Measurements from ENCODE around the gene NCKAP5. TPM values are rescaled to one million over a fixed set of nuclear protein-coding genes. Genes with fewer than 3 reads are reported as not detected.

NCKAP5 gene
- total and polyA plus RNA-seq, 2 of the 8 experiments (the other 6 are each of a cell fraction or from before 2014, with no cell fraction given) = 0.27 to 0.86 TPM

DNA sequence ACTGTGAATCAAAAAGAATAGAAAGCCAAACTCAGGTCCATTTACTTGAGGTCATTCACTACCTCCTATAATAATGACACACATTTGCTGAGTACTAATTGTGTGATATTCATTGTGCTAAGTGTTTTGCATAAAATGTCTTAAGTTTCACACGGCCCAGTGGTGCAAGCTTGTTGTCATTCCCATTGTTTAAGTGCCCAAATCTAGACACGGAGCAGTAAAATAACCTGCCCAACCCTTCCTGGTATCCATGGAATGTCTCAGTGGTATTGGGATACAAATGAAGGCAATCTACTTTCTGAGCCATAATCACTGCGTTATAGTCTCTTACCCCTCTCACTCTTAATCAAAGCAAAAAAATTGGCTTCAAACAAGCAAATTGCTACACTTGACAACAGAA is 233.3 kb downstream of the NCKAP5 start (continued):
- TF ChIP-seq, protein P1, sequence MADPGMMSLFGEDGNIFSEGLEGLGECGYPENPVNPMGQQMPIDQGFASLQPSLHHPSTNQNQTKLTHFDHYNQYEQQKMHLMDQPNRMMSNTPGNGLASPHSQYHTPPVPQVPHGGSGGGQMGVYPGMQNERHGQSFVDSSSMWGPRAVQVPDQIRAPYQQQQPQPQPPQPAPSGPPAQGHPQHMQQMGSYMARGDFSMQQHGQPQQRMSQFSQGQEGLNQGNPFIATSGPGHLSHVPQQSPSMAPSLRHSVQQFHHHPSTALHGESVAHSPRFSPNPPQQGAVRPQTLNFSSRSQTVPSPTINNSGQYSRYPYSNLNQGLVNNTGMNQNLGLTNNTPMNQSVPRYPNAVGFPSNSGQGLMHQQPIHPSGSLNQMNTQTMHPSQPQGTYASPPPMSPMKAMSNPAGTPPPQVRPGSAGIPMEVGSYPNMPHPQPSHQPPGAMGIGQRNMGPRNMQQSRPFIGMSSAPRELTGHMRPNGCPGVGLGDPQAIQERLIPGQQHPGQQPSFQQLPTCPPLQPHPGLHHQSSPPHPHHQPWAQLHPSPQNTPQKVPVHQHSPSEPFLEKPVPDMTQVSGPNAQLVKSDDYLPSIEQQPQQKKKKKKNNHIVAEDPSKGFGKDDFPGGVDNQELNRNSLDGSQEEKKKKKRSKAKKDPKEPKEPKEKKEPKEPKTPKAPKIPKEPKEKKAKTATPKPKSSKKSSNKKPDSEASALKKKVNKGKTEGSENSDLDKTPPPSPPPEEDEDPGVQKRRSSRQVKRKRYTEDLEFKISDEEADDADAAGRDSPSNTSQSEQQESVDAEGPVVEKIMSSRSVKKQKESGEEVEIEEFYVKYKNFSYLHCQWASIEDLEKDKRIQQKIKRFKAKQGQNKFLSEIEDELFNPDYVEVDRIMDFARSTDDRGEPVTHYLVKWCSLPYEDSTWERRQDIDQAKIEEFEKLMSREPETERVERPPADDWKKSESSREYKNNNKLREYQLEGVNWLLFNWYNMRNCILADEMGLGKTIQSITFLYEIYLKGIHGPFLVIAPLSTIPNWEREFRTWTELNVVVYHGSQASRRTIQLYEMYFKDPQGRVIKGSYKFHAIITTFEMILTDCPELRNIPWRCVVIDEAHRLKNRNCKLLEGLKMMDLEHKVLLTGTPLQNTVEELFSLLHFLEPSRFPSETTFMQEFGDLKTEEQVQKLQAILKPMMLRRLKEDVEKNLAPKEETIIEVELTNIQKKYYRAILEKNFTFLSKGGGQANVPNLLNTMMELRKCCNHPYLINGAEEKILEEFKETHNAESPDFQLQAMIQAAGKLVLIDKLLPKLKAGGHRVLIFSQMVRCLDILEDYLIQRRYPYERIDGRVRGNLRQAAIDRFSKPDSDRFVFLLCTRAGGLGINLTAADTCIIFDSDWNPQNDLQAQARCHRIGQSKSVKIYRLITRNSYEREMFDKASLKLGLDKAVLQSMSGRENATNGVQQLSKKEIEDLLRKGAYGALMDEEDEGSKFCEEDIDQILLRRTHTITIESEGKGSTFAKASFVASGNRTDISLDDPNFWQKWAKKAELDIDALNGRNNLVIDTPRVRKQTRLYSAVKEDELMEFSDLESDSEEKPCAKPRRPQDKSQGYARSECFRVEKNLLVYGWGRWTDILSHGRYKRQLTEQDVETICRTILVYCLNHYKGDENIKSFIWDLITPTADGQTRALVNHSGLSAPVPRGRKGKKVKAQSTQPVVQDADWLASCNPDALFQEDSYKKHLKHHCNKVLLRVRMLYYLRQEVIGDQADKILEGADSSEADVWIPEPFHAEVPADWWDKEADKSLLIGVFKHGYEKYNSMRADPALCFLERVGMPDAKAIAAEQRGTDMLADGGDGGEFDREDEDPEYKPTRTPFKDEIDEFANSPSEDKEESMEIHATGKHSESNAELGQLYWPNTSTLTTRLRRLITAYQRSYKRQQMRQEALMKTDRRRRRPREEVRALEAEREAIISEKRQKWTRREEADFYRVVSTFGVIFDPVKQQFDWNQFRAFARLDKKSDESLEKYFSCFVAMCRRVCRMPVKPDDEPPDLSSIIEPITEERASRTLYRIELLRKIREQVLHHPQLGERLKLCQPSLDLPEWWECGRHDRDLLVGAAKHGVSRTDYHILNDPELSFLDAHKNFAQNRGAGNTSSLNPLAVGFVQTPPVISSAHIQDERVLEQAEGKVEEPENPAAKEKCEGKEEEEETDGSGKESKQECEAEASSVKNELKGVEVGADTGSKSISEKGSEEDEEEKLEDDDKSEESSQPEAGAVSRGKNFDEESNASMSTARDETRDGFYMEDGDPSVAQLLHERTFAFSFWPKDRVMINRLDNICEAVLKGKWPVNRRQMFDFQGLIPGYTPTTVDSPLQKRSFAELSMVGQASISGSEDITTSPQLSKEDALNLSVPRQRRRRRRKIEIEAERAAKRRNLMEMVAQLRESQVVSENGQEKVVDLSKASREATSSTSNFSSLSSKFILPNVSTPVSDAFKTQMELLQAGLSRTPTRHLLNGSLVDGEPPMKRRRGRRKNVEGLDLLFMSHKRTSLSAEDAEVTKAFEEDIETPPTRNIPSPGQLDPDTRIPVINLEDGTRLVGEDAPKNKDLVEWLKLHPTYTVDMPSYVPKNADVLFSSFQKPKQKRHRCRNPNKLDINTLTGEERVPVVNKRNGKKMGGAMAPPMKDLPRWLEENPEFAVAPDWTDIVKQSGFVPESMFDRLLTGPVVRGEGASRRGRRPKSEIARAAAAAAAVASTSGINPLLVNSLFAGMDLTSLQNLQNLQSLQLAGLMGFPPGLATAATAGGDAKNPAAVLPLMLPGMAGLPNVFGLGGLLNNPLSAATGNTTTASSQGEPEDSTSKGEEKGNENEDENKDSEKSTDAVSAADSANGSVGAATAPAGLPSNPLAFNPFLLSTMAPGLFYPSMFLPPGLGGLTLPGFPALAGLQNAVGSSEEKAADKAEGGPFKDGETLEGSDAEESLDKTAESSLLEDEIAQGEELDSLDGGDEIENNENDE (IDR thresholded peaks at IDR 0.05; ENCODE audit: insufficient replicate concordance, low read length) = no peak
